Right renal pelvis (tissue), 4 donors: Measurements from ENCODE around the gene SPDYC. TPM values are rescaled to one million over a fixed set of nuclear protein-coding genes. Genes with fewer than 3 reads are reported as not detected.

Source experiments
- DNase-seq, 4 donors: peaks; one replicate each; pipeline ENCODE4 v3.0.0-alpha.2; 2013; ENCODE audit warnings: low read depth in 4 of 4, low spot score in 3 of 4, missing footprints in 1 of 4
- polyA plus RNA-seq, 4 donors: library from polyadenylated mRNA; unstranded; fragments of 120-200 nt; gene quantifications; one replicate each; pipeline ENCODE4 v1.2.1, GENCODE V29; 2013; ENCODE audit not compliant: insufficient read length in 4 of 4

The SPDYC gene
- polyA plus RNA-seq: under 1 TPM in 2 of 4 donors, not detected in 2; 0.15 to 0.17 TPM

- no peak for DNase-seq
Observed at GRCh38 chr11:65170058-65170534, at the start of gene SPDYC. TSS of gene SPDYC (plus strand) at chr11:65170233. CDS start at chr11:65171358, 1,125 bp downstream.

- no peak for DNase-seq
Observed at GRCh38 chr11:65120831-65121230, 49.2 kb upstream of the SPDYC start.

GRCh38 chr11:65121447-65121864 lies 48.6 kb upstream of the SPDYC start:
- DNase-seq: no peak

- peak; percentile 93 to 96 (median 96) for DNase-seq
Observed at GRCh38 chr11:65121865-65122696, 48.0 kb upstream of the SPDYC start, which contains the start of the genes FAU and MRPL49. TSS of gene FAU (minus strand) at chr11:65122134. CDS start at chr11:65121813, 321 bp downstream. TSS of gene MRPL49 (plus strand) at chr11:65122321. CDS start at chr11:65122347, 26 bp downstream.

- no peak for DNase-seq
Observed at GRCh38 chr11:65124480-65125196, 45.4 kb upstream of the SPDYC start.

GRCh38 chr11:65125197-65126056 lies 44.6 kb upstream of the SPDYC start:
- no peak for DNase-seq

GRCh38 chr11:65126624-65127274 lies 43.3 kb upstream of the SPDYC start:
- DNase-seq: no peak

GRCh38 chr11:65127473-65128181 lies 42.4 kb upstream of the SPDYC start:
- no peak for DNase-seq

- no peak for DNase-seq
Observed at GRCh38 chr11:65128182-65129145, 41.6 kb upstream of the SPDYC start.

GRCh38 chr11:65129649-65130441 lies 40.2 kb upstream of the SPDYC start:
- DNase-seq: no peak

GRCh38 chr11:65130631-65131416 lies 39.2 kb upstream of the SPDYC start:
- DNase-seq: no peak

GRCh38 chr11:65131417-65131776 lies 38.6 kb upstream of the SPDYC start:
- DNase-seq: no peak

- DNase-seq: no peak
Observed at GRCh38 chr11:65131895-65132237, 38.2 kb upstream of the SPDYC start.

- DNase-seq: no peak
Observed at GRCh38 chr11:65132238-65132987, 37.6 kb upstream of the SPDYC start.

- DNase-seq: no peak
Observed at GRCh38 chr11:65132988-65133700, 36.9 kb upstream of the SPDYC start.
